ENCODE results near the gene PFN2. TPM values are rescaled to one million over a fixed set of nuclear protein-coding genes. Genes with fewer than 3 reads are reported as not detected.
"Not testable (repeated sequence)": the region's sequence is repeated elsewhere in the genome, so short reads cannot be mapped to it uniquely, and the experiment has no call there.

Gene PFN2
- total RNA-seq, 1 donor = 198 TPM

DNA sequence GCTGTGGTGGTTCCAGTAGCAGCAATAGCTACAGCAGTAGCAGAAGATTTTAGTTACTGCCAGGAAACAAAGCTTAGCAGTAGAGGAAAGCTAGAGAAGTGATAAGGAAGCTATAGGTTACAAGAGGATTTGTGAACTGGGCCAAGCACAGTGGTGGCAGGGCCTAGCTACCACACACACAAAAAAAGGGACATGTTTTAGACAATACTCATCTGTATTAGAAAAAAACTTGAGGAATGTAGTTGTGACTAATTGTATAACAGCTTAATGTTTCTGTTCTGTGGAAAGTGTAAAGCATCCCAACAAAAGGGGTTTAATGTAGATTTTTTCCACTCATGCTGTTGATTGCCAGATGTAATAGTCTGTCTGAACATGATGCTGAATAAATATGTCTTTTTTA lies 29.9 kb upstream of the PFN2 start:
- no peak overlapping the region for H3K4me3 ChIP-seq (ENCODE audit: low read depth, low read length)
- DNase-seq (ENCODE audit: low read depth) = no peak
- TF ChIP-seq, protein P1, sequence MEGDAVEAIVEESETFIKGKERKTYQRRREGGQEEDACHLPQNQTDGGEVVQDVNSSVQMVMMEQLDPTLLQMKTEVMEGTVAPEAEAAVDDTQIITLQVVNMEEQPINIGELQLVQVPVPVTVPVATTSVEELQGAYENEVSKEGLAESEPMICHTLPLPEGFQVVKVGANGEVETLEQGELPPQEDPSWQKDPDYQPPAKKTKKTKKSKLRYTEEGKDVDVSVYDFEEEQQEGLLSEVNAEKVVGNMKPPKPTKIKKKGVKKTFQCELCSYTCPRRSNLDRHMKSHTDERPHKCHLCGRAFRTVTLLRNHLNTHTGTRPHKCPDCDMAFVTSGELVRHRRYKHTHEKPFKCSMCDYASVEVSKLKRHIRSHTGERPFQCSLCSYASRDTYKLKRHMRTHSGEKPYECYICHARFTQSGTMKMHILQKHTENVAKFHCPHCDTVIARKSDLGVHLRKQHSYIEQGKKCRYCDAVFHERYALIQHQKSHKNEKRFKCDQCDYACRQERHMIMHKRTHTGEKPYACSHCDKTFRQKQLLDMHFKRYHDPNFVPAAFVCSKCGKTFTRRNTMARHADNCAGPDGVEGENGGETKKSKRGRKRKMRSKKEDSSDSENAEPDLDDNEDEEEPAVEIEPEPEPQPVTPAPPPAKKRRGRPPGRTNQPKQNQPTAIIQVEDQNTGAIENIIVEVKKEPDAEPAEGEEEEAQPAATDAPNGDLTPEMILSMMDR (IDR thresholded peaks at IDR 0.05; ENCODE audit: insufficient read depth, low read length) = no peak

DNA sequence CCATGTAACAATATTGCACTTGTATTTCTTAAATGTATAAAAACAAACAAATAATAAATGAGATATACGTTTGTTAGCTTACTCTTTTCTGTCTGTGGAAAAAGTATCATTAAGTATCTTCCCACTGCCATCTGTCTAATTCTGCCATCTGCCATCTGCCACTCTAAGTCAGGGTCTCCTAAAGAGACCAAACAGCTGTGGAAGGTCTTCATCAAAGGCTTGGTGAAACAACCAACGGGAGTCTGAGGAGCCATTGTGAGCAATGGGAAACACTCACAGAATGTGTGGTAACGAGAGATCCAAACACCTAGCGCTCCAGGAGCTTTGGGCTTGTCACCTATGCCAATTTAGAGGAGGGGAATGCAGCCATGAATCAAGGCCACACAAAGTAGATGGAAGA lies 28.7 kb upstream of the PFN2 start:
- TF ChIP-seq, protein P1 (IDR thresholded peaks at IDR 0.05; ENCODE audit: insufficient read depth, low read length) = no peak
- no peak for DNase-seq (ENCODE audit: low read depth)
- H3K4me3 ChIP-seq (ENCODE audit: low read depth, low read length) = no peak overlapping the region

DNA sequence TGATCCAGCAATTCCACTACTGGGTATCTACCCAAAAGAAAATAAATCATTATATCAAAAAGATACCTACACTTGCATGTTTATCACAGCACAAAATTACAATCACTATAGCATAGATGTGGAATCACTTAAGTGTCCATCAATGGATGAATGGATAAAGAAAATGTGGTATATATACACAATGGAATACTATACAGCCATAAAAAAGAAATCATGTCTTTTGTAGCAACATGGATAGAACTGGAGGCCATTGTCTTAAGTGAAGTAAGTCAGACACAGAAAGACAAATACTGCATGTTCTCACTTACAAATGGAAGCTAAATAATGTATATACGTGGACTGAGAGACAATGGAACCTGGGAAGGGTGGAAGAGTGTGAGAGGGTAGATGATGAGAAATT lies 28.3 kb upstream of the PFN2 start:
- DNase-seq (ENCODE audit: low read depth) = no peak
- TF ChIP-seq, protein P1 (IDR thresholded peaks at IDR 0.05; ENCODE audit: insufficient read depth, low read length) = no peak
- H3K4me3 ChIP-seq (ENCODE audit: low read depth, low read length) = no peak overlapping the region

DNA sequence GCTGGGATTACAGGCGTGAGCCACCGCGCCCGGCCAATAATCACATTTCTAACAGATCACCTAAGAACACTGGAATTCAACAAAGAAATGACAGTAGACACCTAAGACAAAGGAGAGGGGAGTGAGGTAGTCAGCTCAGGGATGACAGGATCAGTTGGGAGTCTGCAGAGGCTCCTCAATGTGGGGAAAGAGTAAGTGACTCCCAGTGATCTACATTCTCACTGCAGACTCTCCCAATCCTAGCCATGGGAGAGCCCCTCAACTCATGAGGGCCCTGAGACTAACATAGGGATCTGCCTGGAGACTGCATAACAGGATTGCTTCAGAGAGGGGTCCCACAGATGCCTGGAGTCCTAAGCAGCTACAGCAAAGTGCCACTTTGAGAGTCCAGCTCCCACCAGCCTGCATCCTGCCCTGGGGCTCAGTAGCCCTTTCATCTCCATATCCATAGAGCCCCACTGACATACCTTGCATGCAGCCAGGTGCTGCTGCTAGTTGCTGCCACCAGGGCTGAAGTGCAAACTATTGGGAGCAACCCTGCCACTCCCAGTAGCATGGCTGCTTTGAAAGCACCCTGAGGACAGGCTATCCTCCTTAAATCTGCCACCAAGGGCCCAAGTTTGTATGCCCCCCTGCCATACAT lies 21.8 kb upstream of the PFN2 start:
- DNase-seq (ENCODE audit: low read depth) = no peak
- TF ChIP-seq, protein P1 (IDR thresholded peaks at IDR 0.05; ENCODE audit: insufficient read depth, low read length) = no peak
- no peak overlapping the region for H3K4me3 ChIP-seq (ENCODE audit: low read depth, low read length)

DNA sequence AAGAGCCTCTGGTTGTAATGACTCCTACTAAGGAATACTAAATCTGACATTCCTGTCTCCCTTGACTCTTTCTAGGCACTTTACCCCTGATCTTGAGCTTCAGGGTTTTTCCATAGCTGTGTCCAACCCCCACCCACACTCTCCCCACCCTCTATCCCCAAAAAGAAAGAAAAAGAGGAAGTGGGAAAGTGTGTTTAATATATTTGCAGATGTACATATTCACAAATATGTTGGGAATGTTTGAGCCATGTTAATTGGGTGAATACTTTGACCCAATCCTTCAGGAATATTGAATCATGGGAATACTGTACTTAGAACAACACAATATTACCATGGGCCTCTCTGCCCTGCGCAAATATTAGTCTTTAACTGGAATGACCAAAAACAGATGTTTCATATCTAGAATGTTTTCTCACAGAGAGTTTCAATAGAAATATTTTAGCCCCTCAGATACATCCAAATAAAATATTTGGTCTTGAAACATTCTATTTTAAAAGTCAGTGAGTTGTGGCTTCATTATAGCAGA lies 19.8 kb upstream of the PFN2 start:
- H3K4me3 ChIP-seq (ENCODE audit: low read depth, low read length) = no peak overlapping the region
- DNase-seq (ENCODE audit: low read depth) = peak; percentile 70
- TF ChIP-seq, protein P1 (IDR thresholded peaks at IDR 0.05; ENCODE audit: insufficient read depth, low read length) = no peak

DNA sequence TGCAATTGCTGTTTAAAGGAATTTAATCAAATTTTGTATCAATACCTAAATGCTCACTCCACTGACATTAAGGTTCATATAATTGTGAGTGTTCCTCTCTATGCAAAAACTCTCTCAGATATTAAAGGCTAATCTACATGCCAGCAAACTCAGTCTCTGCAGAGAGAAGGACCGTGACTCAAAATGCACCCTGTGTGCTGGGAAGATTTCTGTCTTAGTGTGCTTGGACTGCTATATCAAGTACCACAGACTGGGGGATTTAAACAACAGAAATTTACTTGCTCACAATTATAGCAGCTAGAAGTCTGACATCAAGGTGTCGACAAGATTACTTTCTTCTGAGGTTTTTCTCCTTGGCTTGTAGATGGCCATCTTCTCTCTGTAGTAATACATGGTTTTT lies 18.6 kb upstream of the PFN2 start:
- TF ChIP-seq, protein P1 (IDR thresholded peaks at IDR 0.05; ENCODE audit: insufficient read depth, low read length) = no peak
- H3K4me3 ChIP-seq (ENCODE audit: low read depth, low read length) = no peak overlapping the region
- no peak for DNase-seq (ENCODE audit: low read depth)

DNA sequence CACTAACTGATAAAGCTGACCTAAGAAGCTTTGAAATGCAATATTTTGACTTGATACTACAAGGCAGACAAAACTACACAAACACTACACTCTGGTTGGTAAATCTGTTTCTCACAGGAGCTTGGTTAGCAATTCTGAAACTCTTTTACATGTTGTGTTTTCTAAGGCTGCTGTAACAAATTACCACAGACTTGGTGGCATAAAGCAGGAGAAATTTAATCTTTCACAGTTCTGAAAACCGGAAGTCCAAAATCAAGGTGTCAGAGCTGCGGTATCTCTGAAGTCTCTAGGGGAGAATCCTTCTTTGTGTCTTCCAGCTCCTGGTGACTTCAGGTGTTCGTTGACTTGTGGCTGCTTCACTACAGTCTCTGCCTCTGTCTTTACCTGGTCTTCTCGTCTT lies 12.9 kb upstream of the PFN2 start:
- DNase-seq (ENCODE audit: low read depth) = no peak
- TF ChIP-seq, protein P1 (IDR thresholded peaks at IDR 0.05; ENCODE audit: insufficient read depth, low read length) = no peak
- no peak overlapping the region for H3K4me3 ChIP-seq (ENCODE audit: low read depth, low read length)

DNA sequence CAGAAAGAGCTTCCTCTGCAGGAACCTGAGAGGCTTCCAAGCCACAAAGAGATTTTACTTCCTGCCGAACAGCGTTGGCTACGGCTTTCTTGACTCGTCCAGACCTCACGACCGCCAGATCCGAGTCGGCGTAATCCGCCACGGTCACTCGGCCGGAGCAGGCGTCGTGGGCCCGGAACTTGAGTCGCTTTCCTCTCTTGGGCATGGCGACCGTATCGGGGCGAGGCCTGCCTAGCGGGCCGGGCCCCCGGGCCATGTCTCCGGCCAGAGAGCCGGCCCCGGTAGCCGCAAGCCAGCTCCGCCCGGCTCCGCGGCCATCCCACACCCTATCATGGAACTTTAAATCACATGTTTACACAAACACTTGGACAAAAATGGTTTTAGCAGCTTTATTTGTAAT lies 12.4 kb upstream of the PFN2 start:
- DNase-seq (ENCODE audit: low read depth); H3K4me3 ChIP-seq (ENCODE audit: low read depth, low read length): not testable (repeated sequence)

DNA sequence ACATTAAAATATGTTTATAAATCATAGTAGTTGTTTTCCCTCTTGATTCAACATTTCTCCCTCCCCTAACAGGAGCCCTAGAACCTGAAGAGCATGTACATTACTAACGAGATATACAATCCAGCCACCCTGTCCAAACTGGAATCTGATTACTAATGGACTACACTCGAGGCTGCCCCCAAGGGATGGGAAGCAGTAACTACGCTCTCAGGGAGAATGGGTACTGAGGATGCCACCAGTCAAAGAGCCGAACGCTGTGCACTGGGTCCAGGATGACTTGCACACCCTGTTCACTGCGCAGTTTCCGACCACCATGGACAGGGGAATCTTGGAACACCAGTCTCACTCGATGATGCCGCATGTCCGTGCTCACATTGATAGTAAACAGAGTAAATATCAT lies 11.3 kb upstream of the PFN2 start:
- H3K4me3 ChIP-seq (ENCODE audit: low read depth, low read length); DNase-seq (ENCODE audit: low read depth): not testable (repeated sequence)

All from fibroblast of the aortic adventitia (primary cell).